IPS-18a (cell line): ENCODE results near the gene FSIP1.

Experiments used
- H3K27ac ChIP-seq: one replicate; pipeline ENCODE4 v1.5.1; 2013; ENCODE audit warnings: low read length
- H3K27me3 ChIP-seq: one replicate; pipeline ENCODE4 v1.6.1; 2013; ENCODE audit warnings: mild to moderate bottlenecking, low read length; ENCODE audit not compliant: control insufficient read depth, insufficient read depth
- H3K36me3 ChIP-seq: one replicate; pipeline ENCODE4 v1.6.1; 2013; ENCODE audit warnings: low read depth, low read length; ENCODE audit not compliant: control insufficient read depth
- H3K4me1 ChIP-seq: one replicate; pipeline ENCODE4 v1.6.1; 2013; ENCODE audit warnings: low read depth, low read length; ENCODE audit not compliant: control insufficient read depth
- H3K4me3 ChIP-seq: one replicate; pipeline ENCODE4 v1.5.1; 2013; ENCODE audit warnings: low read length
- H3K9ac ChIP-seq: one replicate; pipeline ENCODE4 v1.6.1; 2013; ENCODE audit warnings: mild to moderate bottlenecking, low read length, moderate library complexity
- H3K9me3 ChIP-seq: one replicate; pipeline ENCODE4 v1.6.1; 2013; ENCODE audit warnings: low read depth, low read length; ENCODE audit not compliant: control insufficient read depth

FSIP1 gene

DNA sequence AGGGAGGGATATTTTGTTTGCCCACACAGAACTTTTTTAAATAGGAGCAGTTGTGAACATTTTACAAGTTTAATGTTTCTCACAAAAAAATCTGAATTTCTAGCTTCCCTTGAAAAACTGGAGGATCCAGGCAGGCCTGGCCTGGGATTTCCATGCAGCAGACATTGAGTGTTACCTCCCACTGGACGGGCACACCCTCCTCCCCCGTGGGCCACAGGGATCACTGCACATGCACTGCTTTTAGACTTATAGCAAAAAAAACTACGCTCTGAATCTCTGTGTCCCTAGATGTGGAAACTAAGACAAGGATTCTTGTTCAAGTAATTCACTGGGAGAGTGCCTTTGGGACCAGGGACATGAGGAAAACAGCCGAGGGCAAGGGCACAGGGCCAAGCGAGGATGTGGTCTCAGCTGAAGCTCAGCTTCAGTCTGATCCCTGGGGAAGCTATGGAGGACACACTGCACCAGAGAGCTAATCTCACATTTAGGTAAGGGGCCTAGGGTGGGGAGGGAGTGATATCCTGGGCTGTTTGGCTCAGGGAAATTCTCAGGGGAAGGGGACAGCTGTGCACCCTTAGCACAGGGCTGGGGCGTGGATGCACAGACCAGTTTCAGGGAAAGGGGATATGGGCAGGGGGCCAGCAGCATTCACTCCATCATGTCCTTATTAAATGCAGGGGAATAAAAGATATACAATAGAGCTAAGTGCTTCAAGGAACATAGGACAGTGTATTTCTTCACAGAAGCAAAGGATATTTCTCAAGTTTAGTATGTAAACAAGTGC is 46.0 kb downstream of the FSIP1 start:
- H3K9ac ChIP-seq: no peak overlapping the region
- H3K9me3 ChIP-seq: no peaks in the 10 kb centered on the region
- H3K27me3 ChIP-seq: no peaks in the 10 kb centered on the region
- H3K36me3 ChIP-seq: no peaks in the 10 kb centered on the region
- no peak overlapping the region for H3K4me3 ChIP-seq
- H3K27ac ChIP-seq: no peak overlapping the region
- H3K4me1 ChIP-seq: no peaks in the 10 kb centered on the region

DNA sequence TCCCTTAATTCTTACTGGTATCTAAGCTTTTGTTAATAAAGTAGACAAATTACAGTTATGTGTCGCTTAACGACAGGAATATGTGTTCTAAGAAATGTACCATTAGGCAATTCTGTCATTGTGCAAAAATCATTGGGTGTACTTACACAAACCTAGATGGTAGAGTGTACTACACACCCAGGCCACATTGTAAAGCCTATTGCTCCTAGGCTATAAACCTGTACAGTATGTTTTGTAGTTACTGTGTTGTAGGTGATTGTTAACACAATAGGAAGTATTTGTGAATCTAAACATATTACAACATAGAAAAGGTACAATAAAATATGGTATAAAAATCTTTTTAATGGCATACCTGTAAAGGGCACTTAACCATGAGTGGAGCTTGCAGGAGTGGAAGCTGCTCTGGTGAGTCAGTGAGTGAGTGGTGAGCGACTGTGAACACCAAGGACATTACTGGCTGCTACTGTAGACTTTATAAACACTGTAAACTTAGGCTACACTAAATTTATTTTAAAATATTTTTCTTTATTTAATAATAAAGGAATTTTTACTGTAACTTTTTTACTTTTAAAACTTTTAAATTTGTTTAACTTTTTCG is 47.4 kb downstream of the FSIP1 start:
- H3K9ac ChIP-seq: no peak overlapping the region
- H3K36me3 ChIP-seq: no peaks in the 10 kb centered on the region
- H3K9me3 ChIP-seq: no peaks in the 10 kb centered on the region
- no peaks in the 10 kb centered on the region for H3K27me3 ChIP-seq
- no peak overlapping the region for H3K4me3 ChIP-seq
- no peak overlapping the region for H3K27ac ChIP-seq
- H3K4me1 ChIP-seq: no peaks in the 10 kb centered on the region

DNA sequence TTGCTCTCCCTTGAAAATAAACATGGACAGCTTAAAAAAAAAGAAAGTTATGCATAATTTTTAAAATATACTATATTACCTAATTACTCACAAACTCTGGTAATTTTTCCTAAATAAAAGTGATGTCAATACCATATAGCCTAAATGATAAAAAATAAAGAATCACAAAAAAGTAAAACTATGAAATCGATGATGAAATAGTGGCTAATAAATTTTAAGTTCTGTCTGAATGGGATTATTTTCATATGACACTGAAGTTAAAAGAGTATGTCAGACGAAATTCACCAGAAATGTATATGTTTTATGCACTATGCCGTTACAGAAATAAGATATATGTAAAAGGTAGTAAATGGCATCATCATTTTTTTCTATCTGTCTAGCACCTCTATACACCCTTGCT is 51.4 kb downstream of the FSIP1 start:
- no peaks in the 10 kb centered on the region for H3K4me1 ChIP-seq
- H3K4me3 ChIP-seq: no peak overlapping the region
- H3K27me3 ChIP-seq: no peaks in the 10 kb centered on the region
- no peak overlapping the region for H3K27ac ChIP-seq
- H3K9me3 ChIP-seq: no peaks in the 10 kb centered on the region
- H3K36me3 ChIP-seq: no peaks in the 10 kb centered on the region
- no peak overlapping the region for H3K9ac ChIP-seq

DNA sequence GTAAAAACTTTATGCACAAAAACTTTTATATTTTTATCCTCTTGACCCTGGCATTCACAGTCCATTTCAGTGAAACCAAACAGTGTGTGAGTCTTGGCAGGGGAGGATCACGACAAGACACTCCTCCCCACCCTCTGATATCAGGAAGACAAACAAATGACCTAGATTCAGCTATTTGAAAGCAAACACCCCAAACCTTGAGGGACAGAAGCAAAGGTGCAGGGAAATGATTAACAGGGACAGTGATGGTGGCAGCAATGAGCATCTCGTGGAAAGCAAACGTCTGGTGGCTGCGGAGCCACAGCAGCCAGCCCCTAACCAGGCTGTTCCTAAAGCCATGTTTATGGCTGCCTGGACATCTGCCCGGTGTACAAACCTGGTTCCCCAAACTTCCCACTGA is 52.1 kb downstream of the FSIP1 start:
- Histone ChIP-seq H3K27ac (no peak overlapping the region), H3K9ac (no peak overlapping the region), H3K4me1 (no peaks in the 10 kb centered on the region), H3K4me3 (no peak overlapping the region), H3K9me3 (no peaks in the 10 kb centered on the region), H3K36me3 (no peaks in the 10 kb centered on the region), H3K27me3 (no peaks in the 10 kb centered on the region)

DNA sequence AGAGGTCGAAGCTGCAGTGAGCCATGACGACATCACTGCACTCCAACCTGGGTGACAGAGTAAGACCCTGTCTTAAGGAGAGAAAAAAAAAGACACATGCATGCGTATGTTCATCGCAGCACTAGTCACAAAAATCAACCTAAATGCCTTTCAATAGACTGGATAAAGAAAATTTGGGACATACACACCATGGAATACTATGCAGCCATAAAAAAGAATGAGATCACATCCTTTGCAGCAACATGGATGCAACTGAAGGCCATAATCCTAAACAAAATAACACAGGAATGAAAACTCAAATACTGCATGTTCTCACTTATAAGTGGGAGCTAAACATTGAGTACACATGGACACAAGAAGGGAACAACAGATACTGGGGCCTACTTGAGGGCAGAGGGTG is 53.1 kb downstream of the FSIP1 start:
- H3K9me3 ChIP-seq: no peaks in the 10 kb centered on the region
- H3K36me3 ChIP-seq: no peaks in the 10 kb centered on the region
- H3K4me1 ChIP-seq: no peaks in the 10 kb centered on the region
- no peak overlapping the region for H3K9ac ChIP-seq
- no peak overlapping the region for H3K27ac ChIP-seq
- H3K27me3 ChIP-seq: no peaks in the 10 kb centered on the region
- no peak overlapping the region for H3K4me3 ChIP-seq

DNA sequence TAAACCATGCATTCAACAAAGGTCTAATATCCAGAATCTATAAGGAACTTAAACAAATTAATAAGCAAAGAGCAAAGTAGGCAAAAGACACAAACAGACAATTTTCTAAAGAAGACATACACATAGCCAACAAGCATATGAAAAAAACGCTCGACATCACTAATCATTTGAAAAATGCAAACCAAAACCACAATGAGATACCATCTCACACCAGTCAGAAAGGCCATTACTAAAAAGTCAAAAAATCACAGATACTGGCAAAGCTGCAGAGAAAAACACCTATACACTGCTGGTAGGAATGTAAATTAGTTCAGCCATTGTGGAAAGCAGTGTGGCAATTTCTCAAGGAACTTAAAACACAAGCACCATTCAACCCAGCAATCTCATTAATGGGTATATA is 53.8 kb downstream of the FSIP1 start:
- H3K4me3 ChIP-seq: no peak overlapping the region
- no peaks in the 10 kb centered on the region for H3K4me1 ChIP-seq
- no peaks in the 10 kb centered on the region for H3K9me3 ChIP-seq
- no peaks in the 10 kb centered on the region for H3K36me3 ChIP-seq
- no peak overlapping the region for H3K27ac ChIP-seq
- H3K27me3 ChIP-seq: no peaks in the 10 kb centered on the region
- H3K9ac ChIP-seq: no peak overlapping the region

DNA sequence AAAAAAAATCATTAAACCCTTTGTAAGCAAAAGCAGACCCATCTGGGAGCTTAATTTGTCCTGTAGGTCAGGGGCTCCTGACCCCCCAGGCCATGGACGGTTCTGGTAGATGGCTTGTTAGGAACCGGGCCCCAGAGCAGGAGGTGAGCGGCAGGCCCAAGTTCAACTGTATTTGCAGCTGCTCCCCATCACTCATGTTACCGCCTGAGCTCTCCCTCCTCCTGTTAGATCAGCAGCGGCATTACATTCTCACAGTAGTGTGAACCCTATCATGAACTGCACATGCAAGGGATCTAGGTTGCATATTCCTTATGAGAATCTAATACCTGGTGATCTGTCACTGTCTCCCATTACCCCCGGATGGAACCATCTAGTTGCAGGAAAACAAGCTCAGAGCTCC is 60.7 kb downstream of the FSIP1 start:
- Histone ChIP-seq H3K9me3 (no peaks in the 10 kb centered on the region), H3K9ac (no peak overlapping the region), H3K36me3 (no peaks in the 10 kb centered on the region), H3K27ac (no peak overlapping the region), H3K4me1 (no peaks in the 10 kb centered on the region), H3K4me3 (no peak overlapping the region), H3K27me3 (no peaks in the 10 kb centered on the region)

DNA sequence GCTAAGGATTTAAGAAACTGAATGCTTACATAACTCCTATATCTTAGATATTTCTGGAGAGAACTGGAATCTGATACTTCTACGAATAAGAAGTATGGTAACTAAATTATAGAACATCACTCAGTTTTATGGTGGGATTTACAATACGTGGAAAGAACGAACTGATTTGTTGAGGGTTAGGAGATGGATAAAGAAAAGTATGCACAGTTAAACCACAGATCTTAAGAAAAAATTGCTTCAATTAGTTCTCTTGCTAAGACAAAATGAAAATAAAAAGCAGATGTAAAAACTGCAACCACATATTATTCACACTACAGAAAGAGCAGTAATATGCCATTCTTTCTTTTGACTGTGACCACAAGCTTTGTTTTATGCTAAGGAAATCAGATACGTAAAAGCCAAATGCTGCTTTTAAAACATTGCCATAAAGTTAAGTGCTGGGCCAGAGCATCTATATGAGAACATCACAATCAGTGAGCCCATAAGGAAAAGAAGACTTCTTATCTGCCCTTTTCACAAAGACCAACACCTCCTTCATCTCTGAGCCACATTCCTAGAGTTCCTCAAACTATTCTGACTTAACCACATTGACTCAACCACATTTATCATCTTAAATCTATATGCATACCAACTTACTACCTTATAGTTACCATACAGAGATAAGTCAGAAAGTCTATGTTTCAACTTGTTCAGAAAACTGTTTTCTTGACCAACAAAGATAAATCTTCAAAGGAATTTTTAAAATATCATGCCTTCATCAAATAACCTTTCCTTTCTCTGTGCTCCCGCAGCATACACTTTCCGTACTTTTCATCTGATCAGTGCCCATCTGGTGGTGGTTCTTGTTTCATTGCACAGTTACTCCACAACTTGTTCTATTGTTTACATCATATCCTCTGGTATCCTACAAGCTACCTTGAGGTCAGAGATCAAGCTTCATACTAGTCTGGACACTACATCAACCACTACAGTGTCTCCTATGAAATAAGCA is 61.7 kb downstream of the FSIP1 start:
- Histone ChIP-seq H3K4me3 (no peak overlapping the region), H3K9ac (no peak overlapping the region), H3K27ac (no peak overlapping the region), H3K4me1 (no peaks in the 10 kb centered on the region), H3K27me3 (no peaks in the 10 kb centered on the region), H3K36me3 (no peaks in the 10 kb centered on the region), H3K9me3 (no peaks in the 10 kb centered on the region)

DNA sequence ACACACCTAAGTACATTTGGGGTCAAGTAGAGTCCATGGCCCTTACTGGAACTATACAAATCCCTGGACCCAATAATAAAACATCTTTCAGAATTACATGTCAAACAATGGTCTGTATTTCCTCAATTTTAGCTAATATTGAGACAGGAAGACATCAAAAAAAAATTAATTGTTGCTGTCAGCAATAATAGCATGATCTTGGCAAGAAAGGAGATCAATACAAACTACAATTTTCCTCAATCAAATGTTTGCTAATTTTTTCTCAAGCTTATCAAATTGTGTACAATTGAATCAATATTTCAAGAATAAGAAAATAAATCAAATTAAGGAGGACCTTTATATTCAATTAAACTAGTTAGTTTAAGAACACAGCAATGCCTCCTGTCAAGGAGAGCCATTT is 62.6 kb downstream of the FSIP1 start:
- H3K4me1 ChIP-seq: no peaks in the 10 kb centered on the region
- H3K36me3 ChIP-seq: no peaks in the 10 kb centered on the region
- H3K9ac ChIP-seq: no peak overlapping the region
- H3K27me3 ChIP-seq: no peaks in the 10 kb centered on the region
- H3K4me3 ChIP-seq: no peak overlapping the region
- H3K27ac ChIP-seq: no peak overlapping the region
- H3K9me3 ChIP-seq: no peaks in the 10 kb centered on the region

DNA sequence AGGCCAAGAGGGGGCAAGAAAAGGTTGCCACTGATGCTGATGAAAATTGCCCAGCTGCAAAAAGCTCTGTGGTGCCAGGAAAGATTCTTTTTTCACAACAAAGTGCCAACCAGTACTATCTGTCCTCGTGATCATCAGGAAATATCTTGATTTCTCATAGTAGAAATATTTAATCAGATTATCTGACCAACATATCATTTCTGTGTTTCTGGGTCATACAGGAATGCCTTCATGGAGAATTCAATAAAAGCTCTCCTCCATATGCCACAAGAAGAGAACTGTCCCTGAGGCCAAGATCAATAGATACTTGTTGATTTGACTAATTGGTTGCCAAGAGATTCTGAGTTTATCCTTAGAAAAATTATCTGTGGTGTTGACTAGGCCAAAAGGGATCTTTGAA is 63.5 kb downstream of the FSIP1 start:
- Histone ChIP-seq H3K9me3 (no peaks in the 10 kb centered on the region), H3K27ac (no peak overlapping the region), H3K27me3 (no peaks in the 10 kb centered on the region), H3K4me1 (no peaks in the 10 kb centered on the region), H3K36me3 (no peaks in the 10 kb centered on the region), H3K4me3 (no peak overlapping the region), H3K9ac (no peak overlapping the region)

DNA sequence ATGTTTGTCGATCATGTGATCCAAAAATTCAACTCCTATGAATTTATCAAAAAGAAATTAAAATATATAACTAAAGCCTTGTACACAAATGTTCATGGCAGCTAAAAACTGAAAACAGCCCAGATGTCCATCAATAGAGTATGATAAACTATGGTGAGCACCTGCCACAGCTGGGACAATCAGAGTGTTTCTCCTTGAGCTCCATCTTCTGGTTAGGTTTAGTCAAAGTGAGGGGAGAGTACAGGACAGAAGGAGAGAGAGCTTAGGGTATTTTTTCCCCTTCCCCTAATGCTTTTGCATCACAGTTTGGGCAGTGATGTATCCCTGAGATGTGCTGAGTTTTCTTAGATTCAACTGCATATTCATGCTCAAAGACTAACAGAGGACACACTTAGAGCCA is 65.5 kb downstream of the FSIP1 start:
- no peak overlapping the region for H3K27ac ChIP-seq

More for the DNA sequence above, 65.5 kb downstream of the FSIP1 start:
- Histone ChIP-seq H3K9ac (no peak overlapping the region), H3K36me3 (no peaks in the 10 kb centered on the region), H3K4me3 (no peak overlapping the region), H3K9me3 (no peaks in the 10 kb centered on the region), H3K4me1 (no peaks in the 10 kb centered on the region), H3K27me3 (no peaks in the 10 kb centered on the region)
